Mesothelial cell of epicardium (in vitro differentiated cells): ENCODE results near the gene P2RY8. TPM values are rescaled to one million over a fixed set of nuclear protein-coding genes. Genes with fewer than 3 reads are reported as not detected.
"Not testable (repeated sequence)": the region's sequence is repeated elsewhere in the genome, so short reads cannot be mapped to it uniquely, and the experiment has no call there.

ENCODE experiments used
- DNase-seq, 2 experiments: peaks; one replicate each; pipeline ENCODE4 v3.0.0; 2021; ENCODE audit warnings: low spot score in 2 of 2; ENCODE audit not compliant: unreplicated experiment in 2 of 2
- H3K27ac Mint-ChIP-seq: 2 replicates; pipeline ENCODE4 v1.8.0; 2021; ENCODE audit warnings: mixed read lengths
- H3K27me3 Mint-ChIP-seq: 2 replicates; pipeline ENCODE4 v1.8.0; 2021; ENCODE audit warnings: low read depth, mixed read lengths
- H3K36me3 Mint-ChIP-seq: 2 replicates; pipeline ENCODE4 v1.8.0; 2021; ENCODE audit warnings: mixed read lengths
- H3K4me1 Mint-ChIP-seq: 2 replicates; pipeline ENCODE4 v1.8.0; 2021; ENCODE audit warnings: mixed read lengths
- H3K4me3 Mint-ChIP-seq: 2 replicates; pipeline ENCODE4 v1.8.0; 2021; ENCODE audit warnings: mild to moderate bottlenecking, moderate library complexity, mixed read lengths
- H3K9me3 Mint-ChIP-seq: 2 replicates; pipeline ENCODE4 v1.8.0; 2021; ENCODE audit warnings: mixed read lengths
- CTCF ChIP-seq: fragments of 200-600 bp; sonication (generic); IDR thresholded peaks from one replicate; pipeline ENCODE4 v1.5.0; 2021; ENCODE audit warnings: antibody characterized with exemption; ENCODE audit not compliant: unreplicated experiment
- total RNA-seq: library from RNA; stranded (reverse); gene quantifications from 3 replicates; pipeline ENCODE4 v1.2.1, GENCODE V29; 2021

Gene P2RY8
- total RNA-seq, 1 donor from 2014 or later, result not detected

DNA sequence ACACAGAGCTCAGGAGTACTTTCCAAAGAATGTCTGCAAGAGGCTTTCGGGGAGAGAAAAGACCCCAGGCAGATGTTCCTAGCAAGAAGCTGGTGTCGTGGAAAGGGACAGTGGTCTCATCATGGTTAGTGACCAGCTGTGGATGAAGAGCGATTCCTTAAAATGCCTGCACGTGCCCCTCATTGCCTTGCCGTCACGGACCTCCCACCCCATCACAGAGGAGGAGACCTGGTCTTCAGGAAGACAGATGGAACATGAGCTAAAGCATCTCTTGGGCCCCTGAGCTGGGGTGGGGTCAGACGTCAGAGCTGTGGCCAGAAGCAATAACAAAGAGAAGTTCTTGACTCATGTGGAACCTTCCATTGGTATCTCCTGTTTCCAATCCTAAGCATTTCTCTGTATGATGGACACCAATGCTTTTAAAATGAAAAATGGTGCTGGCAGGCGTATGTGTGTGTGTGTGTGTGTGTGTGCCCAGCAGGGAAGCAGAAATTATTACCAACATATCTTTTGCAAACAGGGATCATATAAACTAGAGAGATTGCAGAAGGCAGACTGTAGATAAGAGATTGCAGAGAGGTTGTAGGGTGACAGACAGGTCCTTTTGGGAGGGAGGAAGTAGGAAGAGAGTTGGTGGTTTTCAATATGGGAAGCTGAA, 59.1 kb downstream of the P2RY8 start:
- TF ChIP-seq CTCF, result no peak
- Mint-ChIP-seq H3K27ac (no peak overlapping the region), H3K4me1 (peaks cover 4% of the 10 kb centered on the region), H3K27me3 (peaks cover 3% of the 10 kb centered on the region), H3K36me3 (no peaks in the 10 kb centered on the region), H3K4me3 (no peak overlapping the region), H3K9me3 (peaks cover 32% of the 10 kb centered on the region)
- DNase-seq, result peak in 1 of 2 experiments; percentile 9

GRCh38 chrX:1477229-1477628, 59.8 kb downstream of the P2RY8 start:
- Mint-ChIP-seq H3K36me3 (no peaks in the 10 kb centered on the region), H3K27me3 (peaks cover 3% of the 10 kb centered on the region), H3K9me3 (peaks cover 32% of the 10 kb centered on the region), H3K27ac (no peak overlapping the region), H3K4me1 (peaks cover 4% of the 10 kb centered on the region), H3K4me3 (no peak overlapping the region)
- no peak for TF ChIP-seq CTCF
- DNase-seq, result no peak

GRCh38 chrX:1476682-1477081, 60.3 kb downstream of the P2RY8 start:
- H3K36me3 Mint-ChIP-seq, result no peaks in the 10 kb centered on the region
- no peak overlapping the region for H3K4me3 Mint-ChIP-seq
- no peak for TF ChIP-seq CTCF

DNA sequence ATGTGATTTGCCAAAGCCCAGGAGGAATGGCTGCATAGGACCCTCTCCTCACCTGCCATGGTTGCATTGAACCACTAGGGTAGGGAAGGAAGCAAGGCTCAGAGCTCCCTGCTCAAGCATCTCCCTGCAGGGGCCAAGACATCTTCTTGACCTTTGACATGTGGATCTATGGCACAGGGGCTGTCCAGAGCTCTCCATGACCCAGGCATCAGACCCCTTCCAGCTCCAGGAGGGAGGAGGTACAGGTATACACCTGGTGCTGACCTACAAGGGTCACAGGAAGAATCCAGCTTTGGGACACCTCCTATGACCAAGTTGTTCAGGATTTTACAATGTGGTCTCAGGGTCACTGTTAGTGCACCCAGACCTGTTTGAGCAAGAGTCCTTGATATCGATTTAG, 61.1 kb downstream of the P2RY8 start:
- TF ChIP-seq CTCF, result no peak
- DNase-seq, result peak in 1 of 2 experiments; percentile 7
- H3K4me1 Mint-ChIP-seq, result no peaks in the 10 kb centered on the region
- H3K9me3 Mint-ChIP-seq, result peaks cover 37% of the 10 kb centered on the region
- peaks cover 3% of the 10 kb centered on the region for H3K27me3 Mint-ChIP-seq
- no peak overlapping the region for H3K4me3 Mint-ChIP-seq
- H3K27ac Mint-ChIP-seq, result no peak overlapping the region
- no peaks in the 10 kb centered on the region for H3K36me3 Mint-ChIP-seq

More at GRCh38 chrX:1476682-1477081, 60.3 kb downstream of the P2RY8 start:
- H3K4me1 Mint-ChIP-seq, result peaks cover 2% of the 10 kb centered on the region
- peak in 1 of 2 experiments; percentile 17 for DNase-seq
- H3K27ac Mint-ChIP-seq, result no peak overlapping the region
- peaks cover 3% of the 10 kb centered on the region for H3K27me3 Mint-ChIP-seq
- H3K9me3 Mint-ChIP-seq, result peaks cover 37% of the 10 kb centered on the region

DNA sequence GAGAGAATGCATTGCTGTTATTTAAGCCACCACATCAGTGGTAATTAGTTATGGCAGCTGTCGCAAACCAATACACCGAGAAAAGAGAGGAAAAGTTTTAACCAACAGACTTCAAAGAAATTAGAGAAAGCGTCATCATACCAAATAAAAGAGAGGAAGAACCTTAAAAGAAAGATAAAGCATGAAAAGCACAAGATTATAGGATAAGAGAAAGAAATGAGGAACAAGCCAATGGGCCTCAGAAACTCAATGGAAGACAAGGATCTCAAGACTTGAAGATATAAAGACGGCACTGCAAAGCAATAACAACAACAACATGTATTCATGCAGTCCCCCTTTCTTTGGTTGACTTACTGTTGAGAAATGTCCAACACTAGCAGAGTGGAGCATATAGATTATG, 61.5 kb downstream of the P2RY8 start:
- no peak overlapping the region for H3K4me3 Mint-ChIP-seq
- no peaks in the 10 kb centered on the region for H3K36me3 Mint-ChIP-seq
- no peak for TF ChIP-seq CTCF
- no peak for DNase-seq
- no peak overlapping the region for H3K27ac Mint-ChIP-seq
- H3K9me3 Mint-ChIP-seq, result peaks cover 37% of the 10 kb centered on the region
- H3K4me1 Mint-ChIP-seq, result no peaks in the 10 kb centered on the region
- H3K27me3 Mint-ChIP-seq, result peaks cover 3% of the 10 kb centered on the region

- not testable (repeated sequence) for H3K27me3 Mint-ChIP-seq, H3K36me3 Mint-ChIP-seq, H3K27ac Mint-ChIP-seq, DNase-seq, H3K4me1 Mint-ChIP-seq, H3K4me3 Mint-ChIP-seq
- H3K9me3 Mint-ChIP-seq, result peaks cover 29% of the 10 kb centered on the region
Observed at GRCh38 chrX:1474593-1474992, 62.4 kb downstream of the P2RY8 start.
